Measurements from ENCODE around the gene UBE2F.

Gene UBE2F

GRCh38 chr2:238077292-238077691 is 110.5 kb downstream of the UBE2F start:
- no peaks in the 10 kb centered on the region for H3K4me1 ChIP-seq (ENCODE audit: control insufficient read depth in 5 of 5, insufficient read depth in 5 of 5, low read length in 5 of 5)
- peaks cover 10 to 21% (median 10%) of the 10 kb centered on the region in 5 donors for H3K36me3 ChIP-seq (ENCODE audit: control insufficient read depth in 5 of 5, insufficient read depth in 5 of 5, low read length in 5 of 5)
- no peaks in the 10 kb centered on the region for H3K27me3 ChIP-seq (ENCODE audit: control insufficient read depth in 5 of 5, insufficient read depth in 4 of 5, low read length in 5 of 5)
- H3K27ac ChIP-seq (ENCODE audit: low read depth, low read length) = no peak overlapping the region
- H3K9me3 ChIP-seq (ENCODE audit: control insufficient read depth in 5 of 5, low read length in 5 of 5) = peaks cover 0 to 3% (median 2%) of the 10 kb centered on the region in 5 donors
- H3K4me3 ChIP-seq (ENCODE audit: low read depth in 1 of 5, low read length in 5 of 5) = no peak overlapping the region
- no peak overlapping the region for H3K9ac ChIP-seq (ENCODE audit: low read length in 5 of 5)

GRCh38 chr2:238079874-238080327 is 113.1 kb downstream of the UBE2F start:
- H3K4me3 ChIP-seq (ENCODE audit: low read depth in 1 of 5, low read length in 5 of 5) = no peak overlapping the region
- H3K9ac ChIP-seq (ENCODE audit: low read length in 5 of 5) = no peak overlapping the region
- no peaks in the 10 kb centered on the region for H3K9me3 ChIP-seq (ENCODE audit: control insufficient read depth in 5 of 5, low read length in 5 of 5)
- no peak overlapping the region for H3K27ac ChIP-seq (ENCODE audit: low read depth, low read length)
- H3K27me3 ChIP-seq (ENCODE audit: control insufficient read depth in 5 of 5, insufficient read depth in 4 of 5, low read length in 5 of 5) = no peaks in the 10 kb centered on the region
- no peaks in the 10 kb centered on the region for H3K4me1 ChIP-seq (ENCODE audit: control insufficient read depth in 5 of 5, insufficient read depth in 5 of 5, low read length in 5 of 5)
- H3K36me3 ChIP-seq (ENCODE audit: control insufficient read depth in 5 of 5, insufficient read depth in 5 of 5, low read length in 5 of 5) = peaks cover 0 to 38% (median 28%) of the 10 kb centered on the region in 5 donors

- no peaks in the 10 kb centered on the region for H3K27me3 ChIP-seq (ENCODE audit: control insufficient read depth in 5 of 5, insufficient read depth in 4 of 5, low read length in 5 of 5)
- no peak overlapping the region for H3K27ac ChIP-seq (ENCODE audit: low read depth, low read length)
- no peaks in the 10 kb centered on the region for H3K9me3 ChIP-seq (ENCODE audit: control insufficient read depth in 5 of 5, low read length in 5 of 5)
- H3K9ac ChIP-seq (ENCODE audit: low read length in 5 of 5) = no peak overlapping the region
- no peak overlapping the region for H3K4me3 ChIP-seq (ENCODE audit: low read depth in 1 of 5, low read length in 5 of 5)
- H3K4me1 ChIP-seq (ENCODE audit: control insufficient read depth in 5 of 5, insufficient read depth in 5 of 5, low read length in 5 of 5) = no peaks in the 10 kb centered on the region
- peaks cover 0 to 38% (median 28%) of the 10 kb centered on the region in 5 donors for H3K36me3 ChIP-seq (ENCODE audit: control insufficient read depth in 5 of 5, insufficient read depth in 5 of 5, low read length in 5 of 5)
Measured at GRCh38 chr2:238080518-238080917, 113.7 kb downstream of the UBE2F start.

- no peak overlapping the region for H3K4me3 ChIP-seq (ENCODE audit: low read depth in 1 of 5, low read length in 5 of 5)
- H3K36me3 ChIP-seq (ENCODE audit: control insufficient read depth in 5 of 5, insufficient read depth in 5 of 5, low read length in 5 of 5) = peaks cover 0 to 38% (median 28%) of the 10 kb centered on the region in 5 donors
Measured at GRCh38 chr2:238081150-238081549, 114.3 kb downstream of the UBE2F start.

GRCh38 chr2:238081561-238081960 is 114.7 kb downstream of the UBE2F start:
- H3K9ac ChIP-seq (ENCODE audit: low read length in 5 of 5) = no peak overlapping the region
- no peak overlapping the region for H3K4me3 ChIP-seq (ENCODE audit: low read depth in 1 of 5, low read length in 5 of 5)
- no peaks in the 10 kb centered on the region for H3K27me3 ChIP-seq (ENCODE audit: control insufficient read depth in 5 of 5, insufficient read depth in 4 of 5, low read length in 5 of 5)
- no peak overlapping the region for H3K27ac ChIP-seq (ENCODE audit: low read depth, low read length)
- no peaks in the 10 kb centered on the region for H3K9me3 ChIP-seq (ENCODE audit: control insufficient read depth in 5 of 5, low read length in 5 of 5)
- peaks cover 0 to 38% (median 28%) of the 10 kb centered on the region in 5 donors for H3K36me3 ChIP-seq (ENCODE audit: control insufficient read depth in 5 of 5, insufficient read depth in 5 of 5, low read length in 5 of 5)
- no peaks in the 10 kb centered on the region for H3K4me1 ChIP-seq (ENCODE audit: control insufficient read depth in 5 of 5, insufficient read depth in 5 of 5, low read length in 5 of 5)

More at GRCh38 chr2:238081150-238081549, 114.3 kb downstream of the UBE2F start:
- H3K4me1 ChIP-seq (ENCODE audit: control insufficient read depth in 5 of 5, insufficient read depth in 5 of 5, low read length in 5 of 5) = no peaks in the 10 kb centered on the region
- no peak overlapping the region for H3K9ac ChIP-seq (ENCODE audit: low read length in 5 of 5)
- no peaks in the 10 kb centered on the region for H3K27me3 ChIP-seq (ENCODE audit: control insufficient read depth in 5 of 5, insufficient read depth in 4 of 5, low read length in 5 of 5)
- H3K9me3 ChIP-seq (ENCODE audit: control insufficient read depth in 5 of 5, low read length in 5 of 5) = no peaks in the 10 kb centered on the region
- H3K27ac ChIP-seq (ENCODE audit: low read depth, low read length) = no peak overlapping the region

GRCh38 chr2:238082151-238082550 is 115.3 kb downstream of the UBE2F start:
- H3K27me3 ChIP-seq (ENCODE audit: control insufficient read depth in 5 of 5, insufficient read depth in 4 of 5, low read length in 5 of 5) = no peaks in the 10 kb centered on the region
- H3K27ac ChIP-seq (ENCODE audit: low read depth, low read length) = no peak overlapping the region
- no peak overlapping the region for H3K9ac ChIP-seq (ENCODE audit: low read length in 5 of 5)
- no peaks in the 10 kb centered on the region for H3K9me3 ChIP-seq (ENCODE audit: control insufficient read depth in 5 of 5, low read length in 5 of 5)
- H3K36me3 ChIP-seq (ENCODE audit: control insufficient read depth in 5 of 5, insufficient read depth in 5 of 5, low read length in 5 of 5) = peaks cover 0 to 38% (median 28%) of the 10 kb centered on the region in 5 donors
- H3K4me1 ChIP-seq (ENCODE audit: control insufficient read depth in 5 of 5, insufficient read depth in 5 of 5, low read length in 5 of 5) = no peaks in the 10 kb centered on the region
- H3K4me3 ChIP-seq (ENCODE audit: low read depth in 1 of 5, low read length in 5 of 5) = no peak overlapping the region

- no peaks in the 10 kb centered on the region for H3K4me1 ChIP-seq (ENCODE audit: control insufficient read depth in 5 of 5, insufficient read depth in 5 of 5, low read length in 5 of 5)
- H3K36me3 ChIP-seq (ENCODE audit: control insufficient read depth in 5 of 5, insufficient read depth in 5 of 5, low read length in 5 of 5) = peaks cover 0 to 38% (median 28%) of the 10 kb centered on the region in 5 donors
- H3K27ac ChIP-seq (ENCODE audit: low read depth, low read length) = no peak overlapping the region
- no peak overlapping the region for H3K9ac ChIP-seq (ENCODE audit: low read length in 5 of 5)
- H3K9me3 ChIP-seq (ENCODE audit: control insufficient read depth in 5 of 5, low read length in 5 of 5) = no peaks in the 10 kb centered on the region
- H3K27me3 ChIP-seq (ENCODE audit: control insufficient read depth in 5 of 5, insufficient read depth in 4 of 5, low read length in 5 of 5) = no peaks in the 10 kb centered on the region
- H3K4me3 ChIP-seq (ENCODE audit: low read depth in 1 of 5, low read length in 5 of 5) = no peak overlapping the region
Measured at GRCh38 chr2:238082827-238083226, 116.0 kb downstream of the UBE2F start.

- H3K4me3 ChIP-seq (ENCODE audit: low read depth in 1 of 5, low read length in 5 of 5) = no peak overlapping the region
- H3K27ac ChIP-seq (ENCODE audit: low read depth, low read length) = no peak overlapping the region
- H3K9ac ChIP-seq (ENCODE audit: low read length in 5 of 5) = no peak overlapping the region
- no peaks in the 10 kb centered on the region for H3K4me1 ChIP-seq (ENCODE audit: control insufficient read depth in 5 of 5, insufficient read depth in 5 of 5, low read length in 5 of 5)
- peaks cover 0 to 38% (median 28%) of the 10 kb centered on the region in 5 donors for H3K36me3 ChIP-seq (ENCODE audit: control insufficient read depth in 5 of 5, insufficient read depth in 5 of 5, low read length in 5 of 5)
- no peaks in the 10 kb centered on the region for H3K9me3 ChIP-seq (ENCODE audit: control insufficient read depth in 5 of 5, low read length in 5 of 5)
- no peaks in the 10 kb centered on the region for H3K27me3 ChIP-seq (ENCODE audit: control insufficient read depth in 5 of 5, insufficient read depth in 4 of 5, low read length in 5 of 5)
Measured at GRCh38 chr2:238083919-238084318, 117.1 kb downstream of the UBE2F start.

GRCh38 chr2:238084761-238085160 is 117.9 kb downstream of the UBE2F start:
- no peak overlapping the region for H3K27ac ChIP-seq (ENCODE audit: low read depth, low read length)
- peaks cover 0 to 38% (median 28%) of the 10 kb centered on the region in 5 donors for H3K36me3 ChIP-seq (ENCODE audit: control insufficient read depth in 5 of 5, insufficient read depth in 5 of 5, low read length in 5 of 5)
- H3K4me1 ChIP-seq (ENCODE audit: control insufficient read depth in 5 of 5, insufficient read depth in 5 of 5, low read length in 5 of 5) = no peaks in the 10 kb centered on the region
- no peaks in the 10 kb centered on the region for H3K27me3 ChIP-seq (ENCODE audit: control insufficient read depth in 5 of 5, insufficient read depth in 4 of 5, low read length in 5 of 5)
- no peaks in the 10 kb centered on the region for H3K9me3 ChIP-seq (ENCODE audit: control insufficient read depth in 5 of 5, low read length in 5 of 5)
- no peak overlapping the region for H3K4me3 ChIP-seq (ENCODE audit: low read depth in 1 of 5, low read length in 5 of 5)
- H3K9ac ChIP-seq (ENCODE audit: low read length in 5 of 5) = no peak overlapping the region

GRCh38 chr2:238085899-238086298 is 119.1 kb downstream of the UBE2F start:
- Histone ChIP-seq H3K4me1 (ENCODE audit: control insufficient read depth in 5 of 5, insufficient read depth in 5 of 5, low read length in 5 of 5) (no peaks in the 10 kb centered on the region), H3K36me3 (ENCODE audit: control insufficient read depth in 5 of 5, insufficient read depth in 5 of 5, low read length in 5 of 5) (peaks cover 0 to 31% (median 25%) of the 10 kb centered on the region in 5 donors), H3K27me3 (ENCODE audit: control insufficient read depth in 5 of 5, insufficient read depth in 4 of 5, low read length in 5 of 5) (no peaks in the 10 kb centered on the region), H3K9me3 (ENCODE audit: control insufficient read depth in 5 of 5, low read length in 5 of 5) (no peaks in the 10 kb centered on the region), H3K9ac (ENCODE audit: low read length in 5 of 5) (no peak overlapping the region), H3K4me3 (ENCODE audit: low read depth in 1 of 5, low read length in 5 of 5) (no peak overlapping the region), H3K27ac (ENCODE audit: low read depth, low read length) (no peak overlapping the region)

Measured in subcutaneous abdominal adipose tissue (tissue), 5 donors.